GM23338 (cell line): Measurements from ENCODE around the gene SUCNR1. TPM values are rescaled to one million over a fixed set of nuclear protein-coding genes. Genes with fewer than 3 reads are reported as not detected.
A peak's percentile ranks its signal among the peaks of the same experiment; 100 is the strongest.

Experiments used
- ATAC-seq: fragments of 200-7000 bp; cut with Tn5 transposase; 3 replicates; pipeline ENCODE4 v1.9.1; 2020
- DNase-seq: peaks from one replicate; pipeline ENCODE4 v3.0.0-alpha.2; 2015; ENCODE audit warnings: low spot score
- H2AFZ ChIP-seq: fragments of 200-600 bp; sonication (generic); 2 replicates; pipeline ENCODE4 v1.8.0; 2016; ENCODE audit warnings: antibody characterized with exemption, mild to moderate bottlenecking, moderate library complexity
- H3F3A ChIP-seq: fragments of 200-600 bp; sonication (generic); replicated peaks from 2 replicates; pipeline ENCODE4 v1.8.0; 2017; ENCODE audit warnings: antibody characterized with exemption, mixed run types, low read depth
- H3K27ac ChIP-seq: fragments of 200-600 bp; sonication (generic); 2 replicates; pipeline ENCODE4 v1.6.1; 2016; ENCODE audit warnings: low read depth
- H3K27me3 ChIP-seq: fragments of 200-600 bp; sonication (generic); 2 replicates; pipeline ENCODE4 v1.8.0; 2016; ENCODE audit warnings: mild to moderate bottlenecking, mixed run types, moderate library complexity; ENCODE audit not compliant: insufficient read depth
- H3K36me3 ChIP-seq: fragments of 200-600 bp; sonication (generic); 2 replicates; pipeline ENCODE4 v1.8.0; 2016; ENCODE audit warnings: mild to moderate bottlenecking; ENCODE audit not compliant: insufficient read depth
- H3K4me1 ChIP-seq: fragments of 200-600 bp; sonication (generic); 2 replicates; pipeline ENCODE4 v1.8.0; 2016; ENCODE audit warnings: mild to moderate bottlenecking, moderate library complexity; ENCODE audit not compliant: insufficient read depth
- H3K4me2 ChIP-seq: fragments of 200-600 bp; sonication (generic); 2 replicates; pipeline ENCODE4 v1.7.1; 2017; ENCODE audit warnings: mixed run types
- H3K4me3 ChIP-seq: fragments of 200-600 bp; sonication (generic); 2 replicates; pipeline ENCODE4 v1.6.1; 2016; ENCODE audit warnings: mixed run types
- H3K79me2 ChIP-seq: fragments of 200-600 bp; sonication (generic); replicated peaks from 2 replicates; pipeline ENCODE4 v1.8.0; 2017; ENCODE audit warnings: mild to moderate bottlenecking; ENCODE audit not compliant: insufficient read depth
- H3K9me2 ChIP-seq: fragments of 200-600 bp; sonication (generic); 2 replicates; pipeline ENCODE4 v1.8.0; 2017; ENCODE audit not compliant: insufficient read depth
- H4K20me1 ChIP-seq: fragments of 200-600 bp; sonication (generic); replicated peaks from 2 replicates; pipeline ENCODE4 v1.8.0; 2017; ENCODE audit warnings: mild to moderate bottlenecking; ENCODE audit not compliant: insufficient read depth
- H3K27ac Mint-ChIP-seq: 2 replicates; pipeline ENCODE4 v1.8.0; 2020; ENCODE audit warnings: inconsistent platforms, mild to moderate bottlenecking, moderate library complexity, mixed read lengths
- H3K27me3 Mint-ChIP-seq: 3 replicates; pipeline ENCODE4 v1.8.0; 2022; ENCODE audit warnings: low read depth, mild to moderate bottlenecking, moderate library complexity, mixed read lengths, inconsistent platforms; ENCODE audit not compliant: insufficient read depth, poor library complexity
- H3K36me3 Mint-ChIP-seq: 3 replicates; pipeline ENCODE4 v1.8.0; 2021; ENCODE audit warnings: low read depth, mild to moderate bottlenecking, inconsistent platforms, moderate library complexity, mixed read lengths
- H3K4me1 Mint-ChIP-seq: 3 replicates; pipeline ENCODE4 v1.8.0; 2020; ENCODE audit warnings: mild to moderate bottlenecking, inconsistent platforms, mixed read lengths
- H3K4me3 Mint-ChIP-seq: 3 replicates; pipeline ENCODE4 v1.8.0; 2021; ENCODE audit warnings: moderate library complexity, mild to moderate bottlenecking, inconsistent platforms, mixed read lengths
- H3K9me3 Mint-ChIP-seq: 3 replicates; pipeline ENCODE4 v1.8.0; 2020; ENCODE audit warnings: moderate library complexity, mild to moderate bottlenecking, inconsistent platforms, mixed read lengths
- CREB1 ChIP-seq: fragments of 250-450 bp; sonication (Bioruptor Pico); IDR thresholded peaks from 2 replicates; pipeline ENCODE4 v1.5.0; 2020; ENCODE audit warnings: low read depth, mild to moderate bottlenecking, moderate library complexity
- CTCF ChIP-seq, 2 experiments: fragments of 200-600 bp in 1 of 2; sonication (generic) in 1 of 2; conservative IDR thresholded peaks; 2 replicates each; pipeline versions ENCODE4 v1.5.1 to v1.6.1; 2016 to 2017; ENCODE audit warnings: antibody characterized with exemption in 2 of 2, low read depth in 2 of 2, mild to moderate bottlenecking in 2 of 2, moderate library complexity in 1 of 2
- EZH2 ChIP-seq: fragments of 200-600 bp; sonication (generic); IDR thresholded peaks from one replicate; pipeline ENCODE4 v1.8.0; 2017; ENCODE audit warnings: antibody characterized with exemption, mild to moderate bottlenecking, low read depth; ENCODE audit not compliant: unreplicated experiment
- EZH2phosphoT487 ChIP-seq: fragments of 200-600 bp; sonication (generic); IDR thresholded peaks from one replicate; pipeline ENCODE4 v1.8.1; 2018; ENCODE audit warnings: antibody characterized with exemption; ENCODE audit not compliant: unreplicated experiment
- REST ChIP-seq: IDR thresholded peaks from one replicate; pipeline ENCODE4 v1.6.1; 2018; ENCODE audit warnings: antibody characterized with exemption; ENCODE audit not compliant: unreplicated experiment
- STAT1 ChIP-seq: IDR thresholded peaks from one replicate; pipeline ENCODE4 v1.6.1; 2016; ENCODE audit warnings: antibody characterized with exemption; ENCODE audit not compliant: unreplicated experiment
- ZNF462 ChIP-seq: fragments of 250-450 bp; sonication (Bioruptor Pico); IDR thresholded peaks from 2 replicates; pipeline ENCODE4 v1.5.0; 2020; ENCODE audit warnings: mild to moderate bottlenecking, moderate library complexity
- polyA plus RNA-seq: library from polyadenylated mRNA; unstranded; fragments of >200 nt; fragmentation: Nextera tagmentation; extraction: Ambion mirVana; gene quantifications from 2 replicates; pipeline ENCODE4 v1.2.1, GENCODE V29; 2016
- total RNA-seq: library from RNA; depleted of rRNA; stranded (reverse); fragments of >200 nt; shearing (Covaris generic); gene quantifications from 2 replicates; pipeline ENCODE4 v1.2.3, GENCODE V29; 2014

SUCNR1 gene
- total and polyA plus RNA-seq, 2 experiments from 2014 or later, result not detected

DNA sequence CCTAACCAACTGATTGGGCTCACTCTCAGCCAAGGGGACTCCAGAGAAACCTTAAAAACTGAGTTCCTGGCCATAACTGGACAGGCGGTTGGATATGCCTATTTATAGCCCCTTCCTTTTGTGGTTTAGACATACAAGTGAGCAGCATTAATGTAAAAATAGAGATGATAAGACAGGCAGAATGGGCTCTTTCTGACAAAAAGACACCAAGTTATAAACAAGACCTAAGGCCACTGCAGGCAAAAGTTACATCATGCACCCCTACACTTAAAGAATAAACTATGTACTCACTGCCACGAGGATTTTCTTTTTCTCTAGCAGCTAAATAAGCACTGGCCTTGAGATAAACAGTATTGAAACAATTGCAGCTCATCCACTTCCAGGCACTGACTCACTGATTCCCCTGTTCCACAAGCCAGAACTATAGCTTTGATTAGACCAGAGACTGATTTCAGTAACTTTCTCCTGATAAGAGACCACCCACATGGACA lies 30.1 kb downstream of the SUCNR1 start:
- H3K36me3 ChIP-seq, result no peaks in the 10 kb centered on the region
- H3K4me1 ChIP-seq, result no peaks in the 10 kb centered on the region
- Mint-ChIP-seq H3K4me1 (peaks cover 13% of the 10 kb centered on the region), H3K9me3 (no peaks in the 10 kb centered on the region), H3K36me3 (no peaks in the 10 kb centered on the region), H3K4me3 (no peak overlapping the region), H3K27me3 (no peaks in the 10 kb centered on the region), H3K27ac (no peak overlapping the region)
- H4K20me1 ChIP-seq, result no peaks in the 10 kb centered on the region
- H2AFZ ChIP-seq, result peak overlapping the region; percentile 45; the same call in 1 of the 2 replicates
- no peak overlapping the region for H3K4me3 ChIP-seq
- H3F3A ChIP-seq, result no peaks in the 10 kb centered on the region
- no peaks in the 10 kb centered on the region for H3K9me2 ChIP-seq
- DNase-seq, result no peak
- H3K27me3 ChIP-seq, result no peaks in the 10 kb centered on the region
- no peaks in the 10 kb centered on the region for H3K79me2 ChIP-seq
- no peak for TF ChIP-seq ZNF462 (CRISPR knock-in tag)
- TF ChIP-seq CTCF (conservative IDR thresholded peaks at IDR 0.05; ENCODE audit: low read depth in 2 of 2), result no peak
- TF ChIP-seq STAT1, result no peak
- no peak for TF ChIP-seq EZH2
- no peak for TF ChIP-seq CREB1
- TF ChIP-seq EZH2phosphoT487, result no peak
- no peak for TF ChIP-seq REST
- no peak overlapping the region for H3K4me2 ChIP-seq
- no peak overlapping the region for H3K27ac ChIP-seq
- no peak for ATAC-seq
